HepG2 (cell line): ENCODE measurements around the gene RHBG. TPM values are rescaled to one million over a fixed set of nuclear protein-coding genes. Genes with fewer than 3 reads are reported as not detected.

Source experiments
- ATF7-NPFF ChIP-seq: sonication (generic); formaldehyde crosslinking; IDR thresholded peaks from 2 replicates; pipeline ENCODE4 v1.8.1; 2023; ENCODE audit warnings: mild to moderate bottlenecking, low read depth, missing genetic modification reagents, moderate library complexity
- ETV5 ChIP-seq: IDR thresholded peaks from 2 replicates; pipeline ENCODE4 v1.6.1; 2018; ENCODE audit warnings: missing biosample characterization, missing genetic modification reagents, inconsistent platforms, borderline replicate concordance
- GABPB1 ChIP-seq: IDR thresholded peaks from 2 replicates; pipeline ENCODE4 v1.6.1; 2016; ENCODE audit warnings: mild to moderate bottlenecking, missing genetic modification reagents, moderate library complexity, missing compliant biosample characterization
- HNRNPL ChIP-seq: fragments of 200-400 bp; formaldehyde crosslinking; IDR thresholded peaks from 2 replicates; pipeline ENCODE4 v1.6.1; 2017; ENCODE audit warnings: mild to moderate bottlenecking, low read depth, low read length
- HOXA7 ChIP-seq: sonication (generic); formaldehyde crosslinking; IDR thresholded peaks from 2 replicates; pipeline ENCODE4 v1.8.1; 2022; ENCODE audit warnings: mild to moderate bottlenecking, missing genetic modification reagents, moderate library complexity
- MEIS1 ChIP-seq: sonication (generic); formaldehyde crosslinking; IDR thresholded peaks from 2 replicates; pipeline ENCODE4 v1.9.0; 2021; ENCODE audit warnings: mild to moderate bottlenecking, missing genetic modification reagents, moderate library complexity, borderline replicate concordance
- NFIC ChIP-seq: IDR thresholded peaks from 2 replicates; pipeline ENCODE4 v1.6.1; 2012; ENCODE audit warnings: mild to moderate bottlenecking, low read length, inconsistent platforms
- NONO ChIP-seq, 2 experiments: fragments of 450-650 bp in 1 of 2; sonication (generic) in 1 of 2; formaldehyde crosslinking in 1 of 2; IDR thresholded peaks in 1 of 2; conservative IDR thresholded peaks in 1 of 2; 2 replicates each; pipeline versions ENCODE4 v1.6.1 to v1.8.0; 2017 to 2022; ENCODE audit warnings: mild to moderate bottlenecking in 1 of 2, missing genetic modification reagents in 1 of 2, moderate library complexity in 1 of 2
- REPIN1 ChIP-seq: sonication (generic); formaldehyde crosslinking; IDR thresholded peaks from 2 replicates; pipeline ENCODE4 v1.8.0; 2022; ENCODE audit warnings: missing genetic modification reagents, low read depth, mild to moderate bottlenecking, borderline replicate concordance
- SOX6 ChIP-seq, 2 experiments: fragments of 450-650 bp in 1 of 2; sonication (generic) in 1 of 2; formaldehyde crosslinking in 1 of 2; IDR thresholded peaks; 2 replicates each; pipeline versions ENCODE4 v1.4.0 to v1.6.1; 2017 to 2020; ENCODE audit warnings: antibody characterized with exemption in 1 of 2, mild to moderate bottlenecking in 1 of 2, missing genetic modification reagents in 1 of 2
- ZBTB38 ChIP-seq: sonication (generic); formaldehyde crosslinking; IDR thresholded peaks from 2 replicates; pipeline ENCODE4 v1.5.1; 2020; ENCODE audit warnings: mild to moderate bottlenecking, missing genetic modification reagents
- ZNF124 ChIP-seq: sonication (generic); formaldehyde crosslinking; IDR thresholded peaks from 2 replicates; pipeline ENCODE4 v1.4.0; 2020; ENCODE audit warnings: missing genetic modification reagents
- ZNF234 ChIP-seq: sonication (generic); formaldehyde crosslinking; conservative IDR thresholded peaks from 2 replicates; pipeline ENCODE4 v1.5.1; 2020; ENCODE audit warnings: mild to moderate bottlenecking, missing genetic modification reagents
- ZNF431 ChIP-seq: sonication (generic); formaldehyde crosslinking; IDR thresholded peaks from 2 replicates; pipeline ENCODE4 v1.9.0; 2022; ENCODE audit warnings: missing genetic modification reagents, low read depth, mild to moderate bottlenecking, borderline replicate concordance
- ZNF530 ChIP-seq: sonication (generic); formaldehyde crosslinking; IDR thresholded peaks from 2 replicates; pipeline ENCODE4 v1.5.0; 2020; ENCODE audit warnings: low read depth, mild to moderate bottlenecking, missing genetic modification reagents
- ZNF616 ChIP-seq: sonication (generic); formaldehyde crosslinking; IDR thresholded peaks from 2 replicates; pipeline ENCODE4 v1.5.0; 2020; ENCODE audit warnings: low read depth, mild to moderate bottlenecking, missing genetic modification reagents
- ZNF629 ChIP-seq: sonication (generic); formaldehyde crosslinking; conservative IDR thresholded peaks from 2 replicates; pipeline ENCODE4 v1.5.0; 2020; ENCODE audit warnings: missing genetic modification reagents
- ZNF7 ChIP-seq: IDR thresholded peaks from 2 replicates; pipeline ENCODE4 v1.6.1; 2016; ENCODE audit warnings: missing biosample characterization, missing genetic modification reagents
- ZNF782 ChIP-seq: sonication (generic); formaldehyde crosslinking; IDR thresholded peaks from 2 replicates; pipeline ENCODE4 v1.4.0; 2020; ENCODE audit warnings: missing genetic modification reagents, mild to moderate bottlenecking, borderline replicate concordance
- polyA plus RNA-seq, 8 experiments: library from polyadenylated mRNA; depleted of rRNA in 3 of 8; stranded (reverse) in 7 of 8; unstranded in 1 of 8; fragments of >200 nt; fragmentation: Illumina TruSeq in 4 of 8; extraction: Trizol in 4 of 8; gene quantifications; 2 replicates each; pipeline versions ENCODE4 v1.2.1 to v1.2.3, GENCODE V29; 2011 to 2016; ENCODE audit warnings: low read depth in 4 of 8, missing spikeins in 1 of 8, mixed read lengths in 1 of 8; ENCODE audit not compliant: insufficient read depth in 1 of 8
- total RNA-seq, 5 experiments: library from RNA; depleted of rRNA; stranded (reverse); fragments of >200 nt; fragmentation: Illumina TruSeq; extraction: Trizol; gene quantifications; 2 replicates each; pipeline ENCODE4 v1.2.3, GENCODE V29; 2016; ENCODE audit warnings: low read depth in 1 of 5
- TF ChIP-seq, protein P1 (sequence below): sonication (generic); formaldehyde crosslinking; IDR thresholded peaks from 2 replicates; pipeline ENCODE4; 2020; ENCODE audit warnings: missing genetic modification reagents, mild to moderate bottlenecking, borderline replicate concordance
- TF ChIP-seq, protein P2 (sequence below): sonication (generic); formaldehyde crosslinking; IDR thresholded peaks from 2 replicates; pipeline ENCODE4 v1.4.0; 2020; ENCODE audit warnings: missing genetic modification reagents
- TF ChIP-seq, protein P3 (sequence below): sonication (generic); formaldehyde crosslinking; IDR thresholded peaks from 2 replicates; pipeline ENCODE4 v1.5.0; 2020; ENCODE audit warnings: mild to moderate bottlenecking, missing genetic modification reagents

Gene RHBG
- total and polyA plus RNA-seq, 2 of the 13 experiments (the other 11 are each of a cell fraction or from before 2014, with no cell fraction given): 61.8 to 73.5 TPM

DNA sequence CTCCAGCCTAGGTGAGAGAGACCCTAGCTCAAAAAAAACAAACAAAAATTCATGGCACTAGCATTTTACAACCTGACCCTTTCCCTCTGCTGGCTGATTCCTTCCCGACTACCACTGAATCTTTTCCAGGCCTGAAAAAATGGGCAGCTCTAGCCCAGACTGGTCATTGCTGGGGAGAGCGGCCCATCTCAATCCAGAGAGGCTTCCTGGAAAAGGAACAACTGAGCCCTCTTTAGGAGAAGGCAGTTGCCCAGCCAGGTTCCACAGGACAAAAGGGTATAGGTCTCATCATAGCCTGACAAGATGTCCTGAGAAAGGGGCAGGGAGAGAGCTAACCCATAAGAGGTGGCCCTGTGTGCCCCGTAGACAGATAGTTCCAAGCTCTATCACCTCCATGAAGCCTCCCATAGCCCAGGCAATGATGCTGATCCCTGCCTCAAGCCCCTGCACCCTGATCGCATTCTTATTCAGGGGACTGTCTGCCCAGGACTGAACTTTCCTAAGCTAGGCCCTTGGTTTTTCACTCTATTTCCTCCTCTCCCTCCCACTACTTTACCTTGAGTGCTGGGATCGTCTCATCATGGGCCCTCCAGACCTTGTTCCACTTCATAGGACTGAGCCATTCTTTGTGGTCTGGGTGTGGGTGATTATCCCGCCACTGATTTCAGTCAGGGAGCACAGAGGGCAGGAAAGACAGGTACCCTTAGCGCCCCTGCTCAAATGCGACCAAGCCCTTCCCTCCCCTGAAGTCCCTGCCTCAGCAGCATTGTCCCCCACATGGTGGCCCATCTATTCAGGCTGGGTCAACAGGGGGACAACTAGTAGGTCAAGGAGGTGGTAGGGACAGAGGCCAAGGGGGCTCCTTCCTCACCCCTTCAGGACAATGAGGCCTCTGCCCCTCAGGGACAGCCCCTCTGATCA is 18.2 kb downstream of the RHBG start (continued):
- TF ChIP-seq, protein P1, sequence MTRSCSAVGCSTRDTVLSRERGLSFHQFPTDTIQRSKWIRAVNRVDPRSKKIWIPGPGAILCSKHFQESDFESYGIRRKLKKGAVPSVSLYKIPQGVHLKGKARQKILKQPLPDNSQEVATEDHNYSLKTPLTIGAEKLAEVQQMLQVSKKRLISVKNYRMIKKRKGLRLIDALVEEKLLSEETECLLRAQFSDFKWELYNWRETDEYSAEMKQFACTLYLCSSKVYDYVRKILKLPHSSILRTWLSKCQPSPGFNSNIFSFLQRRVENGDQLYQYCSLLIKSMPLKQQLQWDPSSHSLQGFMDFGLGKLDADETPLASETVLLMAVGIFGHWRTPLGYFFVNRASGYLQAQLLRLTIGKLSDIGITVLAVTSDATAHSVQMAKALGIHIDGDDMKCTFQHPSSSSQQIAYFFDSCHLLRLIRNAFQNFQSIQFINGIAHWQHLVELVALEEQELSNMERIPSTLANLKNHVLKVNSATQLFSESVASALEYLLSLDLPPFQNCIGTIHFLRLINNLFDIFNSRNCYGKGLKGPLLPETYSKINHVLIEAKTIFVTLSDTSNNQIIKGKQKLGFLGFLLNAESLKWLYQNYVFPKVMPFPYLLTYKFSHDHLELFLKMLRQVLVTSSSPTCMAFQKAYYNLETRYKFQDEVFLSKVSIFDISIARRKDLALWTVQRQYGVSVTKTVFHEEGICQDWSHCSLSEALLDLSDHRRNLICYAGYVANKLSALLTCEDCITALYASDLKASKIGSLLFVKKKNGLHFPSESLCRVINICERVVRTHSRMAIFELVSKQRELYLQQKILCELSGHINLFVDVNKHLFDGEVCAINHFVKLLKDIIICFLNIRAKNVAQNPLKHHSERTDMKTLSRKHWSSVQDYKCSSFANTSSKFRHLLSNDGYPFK (CRISPR knock-in tag): no peak
- TF ChIP-seq ZNF530 (CRISPR knock-in tag) (no peak), HNRNPL (no peak), ZNF431 (CRISPR knock-in tag) (no peak), ZNF234 (CRISPR knock-in tag) (0 out of 2 replicates have a peak, but pooled peaks have one; percentile 34), ZNF629 (no peak), ATF7-NPFF (CRISPR knock-in tag) (no peak), NFIC (peak; percentile 28; the same call in 1 of the 2 replicates), MEIS1 (CRISPR knock-in tag) (no peak), HOXA7 (no peak), SOX6 (IDR thresholded peaks at IDR 0.05) (no peak), SOX6 (CRISPR knock-in tag; IDR thresholded peaks at IDR 0.05) (no peak), ZNF124 (CRISPR knock-in tag) (no peak), REPIN1 (CRISPR knock-in tag) (no peak), ZNF7 (CRISPR knock-in tag) (no peak), ETV5 (CRISPR knock-in tag) (no peak), ZBTB38 (CRISPR knock-in tag) (no peak), GABPB1 (CRISPR knock-in tag) (no peak), NONO (IDR thresholded peaks at IDR 0.05) (no peak), NONO (CRISPR knock-in tag; conservative IDR thresholded peaks at IDR 0.05) (no peak; the same call in none of the 2 replicates), ZNF616 (CRISPR knock-in tag) (0 out of 2 replicates have a peak, but pooled peaks have one; percentile 67), ZNF782 (CRISPR knock-in tag) (peak; percentile 39; the same call in 1 of the 2 replicates)
- TF ChIP-seq, protein P2, sequence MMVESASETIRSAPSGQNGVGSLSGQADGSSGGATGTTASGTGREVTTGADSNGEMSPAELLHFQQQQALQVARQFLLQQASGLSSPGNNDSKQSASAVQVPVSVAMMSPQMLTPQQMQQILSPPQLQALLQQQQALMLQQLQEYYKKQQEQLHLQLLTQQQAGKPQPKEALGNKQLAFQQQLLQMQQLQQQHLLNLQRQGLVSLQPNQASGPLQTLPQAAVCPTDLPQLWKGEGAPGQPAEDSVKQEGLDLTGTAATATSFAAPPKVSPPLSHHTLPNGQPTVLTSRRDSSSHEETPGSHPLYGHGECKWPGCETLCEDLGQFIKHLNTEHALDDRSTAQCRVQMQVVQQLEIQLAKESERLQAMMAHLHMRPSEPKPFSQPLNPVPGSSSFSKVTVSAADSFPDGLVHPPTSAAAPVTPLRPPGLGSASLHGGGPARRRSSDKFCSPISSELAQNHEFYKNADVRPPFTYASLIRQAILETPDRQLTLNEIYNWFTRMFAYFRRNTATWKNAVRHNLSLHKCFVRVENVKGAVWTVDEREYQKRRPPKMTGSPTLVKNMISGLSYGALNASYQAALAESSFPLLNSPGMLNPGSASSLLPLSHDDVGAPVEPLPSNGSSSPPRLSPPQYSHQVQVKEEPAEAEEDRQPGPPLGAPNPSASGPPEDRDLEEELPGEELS (CRISPR knock-in tag): no peak
- TF ChIP-seq, protein P3, sequence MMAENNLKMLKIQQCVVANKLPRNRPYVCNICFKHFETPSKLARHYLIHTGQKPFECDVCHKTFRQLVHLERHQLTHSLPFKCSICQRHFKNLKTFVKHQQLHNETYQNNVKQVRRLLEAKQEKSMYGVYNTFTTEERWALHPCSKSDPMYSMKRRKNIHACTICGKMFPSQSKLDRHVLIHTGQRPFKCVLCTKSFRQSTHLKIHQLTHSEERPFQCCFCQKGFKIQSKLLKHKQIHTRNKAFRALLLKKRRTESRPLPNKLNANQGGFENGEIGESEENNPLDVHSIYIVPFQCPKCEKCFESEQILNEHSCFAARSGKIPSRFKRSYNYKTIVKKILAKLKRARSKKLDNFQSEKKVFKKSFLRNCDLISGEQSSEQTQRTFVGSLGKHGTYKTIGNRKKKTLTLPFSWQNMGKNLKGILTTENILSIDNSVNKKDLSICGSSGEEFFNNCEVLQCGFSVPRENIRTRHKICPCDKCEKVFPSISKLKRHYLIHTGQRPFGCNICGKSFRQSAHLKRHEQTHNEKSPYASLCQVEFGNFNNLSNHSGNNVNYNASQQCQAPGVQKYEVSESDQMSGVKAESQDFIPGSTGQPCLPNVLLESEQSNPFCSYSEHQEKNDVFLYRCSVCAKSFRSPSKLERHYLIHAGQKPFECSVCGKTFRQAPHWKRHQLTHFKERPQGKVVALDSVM (CRISPR knock-in tag): no peak
